OCI-LY7 (cell line): ENCODE results near the gene TMIGD2. TPM values are rescaled to one million over a fixed set of nuclear protein-coding genes. Genes with fewer than 3 reads are reported as not detected.
"Not testable (repeated sequence)": the region's sequence is repeated elsewhere in the genome, so short reads cannot be mapped to it uniquely, and the experiment has no call there.

Experiments used
- BruUV-seq: library from RNA; stranded (reverse); fragments of 400-500 nt; replicated peaks from 2 replicates; lab custom pipeline; 2021; lab: Mats Ljungman, UMichigan
- CTCF ChIA-PET: fragments of 300-600 bp; sonication (Branson Sonifier 250); formaldehyde crosslinking; loops from one replicate; lab custom pipeline; 2022; ENCODE audit warnings: antibody characterized with exemption; ENCODE audit not compliant: unreplicated experiment; lab: Charles Lee
- POLR2A ChIA-PET: fragments of 300-600 bp; sonication (Branson Sonifier 250); formaldehyde crosslinking; loops from one replicate; lab custom pipeline; 2022; ENCODE audit warnings: antibody characterized with exemption; lab: Charles Lee
- DNase-seq: peaks from one replicate; pipeline ENCODE4 v3.0.0-alpha.2; 2015; ENCODE audit warnings: low spot score
- H2AFZ ChIP-seq: fragments of 200-600 bp; sonication (generic), shearing (Covaris generic); 2 replicates; pipeline ENCODE4 v1.6.1; 2014; ENCODE audit warnings: mild to moderate bottlenecking, antibody characterized with exemption, low read length, moderate library complexity
- H3K27ac ChIP-seq: fragments of 200-600 bp; sonication (generic); 2 replicates; pipeline ENCODE4 v1.5.1; 2014; ENCODE audit warnings: mixed run types, low read depth, mild to moderate bottlenecking, moderate library complexity, low read length, inconsistent platforms; ENCODE audit not compliant: poor library complexity, severe bottlenecking
- H3K36me3 ChIP-seq: fragments of 200-600 bp; sonication (generic); 2 replicates; pipeline ENCODE4 v1.6.1; 2014; ENCODE audit warnings: mild to moderate bottlenecking, antibody characterized with exemption, low read length, moderate library complexity, mixed read lengths; ENCODE audit not compliant: insufficient read depth
- H3K4me1 ChIP-seq: fragments of 200-600 bp; sonication (generic); 2 replicates; pipeline ENCODE4 v1.5.1; 2014; ENCODE audit warnings: mild to moderate bottlenecking, low read length; ENCODE audit not compliant: insufficient read depth, poor library complexity, severe bottlenecking
- H3K4me2 ChIP-seq: fragments of 200-600 bp; sonication (generic); 2 replicates; pipeline ENCODE4 v1.6.1; 2014; ENCODE audit warnings: mild to moderate bottlenecking, low read length
- H3K4me3 ChIP-seq: fragments of 200-600 bp; sonication (generic); 2 replicates; pipeline ENCODE4 v1.5.1; 2014; ENCODE audit warnings: mild to moderate bottlenecking, low read depth, low read length; ENCODE audit not compliant: poor library complexity, severe bottlenecking
- H3K79me2 ChIP-seq: fragments of 200-600 bp; sonication (generic); 2 replicates; pipeline ENCODE4 v1.6.1; 2016; ENCODE audit warnings: low read depth, mild to moderate bottlenecking, low read length, moderate library complexity, mixed read lengths; ENCODE audit not compliant: insufficient read depth
- H3K9me2 ChIP-seq: fragments of 200-600 bp; sonication (generic); 2 replicates; pipeline ENCODE4 v1.6.1; 2016; ENCODE audit warnings: mild to moderate bottlenecking, low read length, mixed read lengths; ENCODE audit not compliant: insufficient read depth
- H3K9me3 ChIP-seq: fragments of 200-600 bp; sonication (generic); 2 replicates; pipeline ENCODE4 v1.6.1; 2014; ENCODE audit warnings: mild to moderate bottlenecking, mixed run types, low read length, mixed read lengths
- H4K20me1 ChIP-seq: fragments of 200-600 bp; sonication (generic); 2 replicates; pipeline ENCODE4 v1.6.1; 2014; ENCODE audit warnings: mild to moderate bottlenecking, antibody characterized with exemption, low read length, moderate library complexity, mixed read lengths; ENCODE audit not compliant: insufficient read depth
- CTCF ChIP-seq: fragments of 200-600 bp; sonication (generic); conservative IDR thresholded peaks from 2 replicates; pipeline ENCODE4 v1.5.1; 2014; ENCODE audit warnings: mild to moderate bottlenecking, antibody characterized with exemption, low read length, moderate library complexity, mixed read lengths
- EZH2phosphoT487 ChIP-seq: fragments of 200-600 bp; sonication (generic); IDR thresholded peaks from 2 replicates; pipeline ENCODE4 v1.6.1; 2018; ENCODE audit warnings: low read depth, borderline replicate concordance, mild to moderate bottlenecking, mixed run types, antibody characterized with exemption, low read length, moderate library complexity, mixed read lengths
- intact Hi-C: fragments of 100-400 bp; cut with micrococcal nuclease; formaldehyde crosslinking; loops from one replicate; pipeline ENCODE4 v1.10.0; 2022; ENCODE audit not compliant: unreplicated experiment
- total RNA-seq, 2 experiments: library from RNA; depleted of rRNA in 1 of 2; stranded (reverse); fragments of >200 nt in 1 of 2; shearing (Covaris generic) in 1 of 2; gene quantifications; 2 replicates each; pipeline ENCODE4 v1.2.3, GENCODE V29; 2014 to 2022

The TMIGD2 gene
- total RNA-seq, 2 experiments from 2014 or later, result 0.44 to 2.7 TPM

- Histone ChIP-seq H3K4me1 (no peaks in the 10 kb centered on the region), H3K4me3 (no peak overlapping the region), H3K79me2 (no peaks in the 10 kb centered on the region), H2AFZ (no peak overlapping the region), H4K20me1 (no peaks in the 10 kb centered on the region), H3K9me3 (no peaks in the 10 kb centered on the region), H3K9me2 (no peaks in the 10 kb centered on the region), H3K27ac (no peak overlapping the region), H3K36me3 (no peaks in the 10 kb centered on the region), H3K4me2 (no peak overlapping the region)
- no peak for DNase-seq
- no peak for TF ChIP-seq EZH2phosphoT487
- TF ChIP-seq CTCF, result no peak
- BruUV-seq, result no TSS peak
- ChIA-PET POLR2A (interaction anchor here (0.6 to 0.8 kb wide), 2 partner anchors 36 to 76 kb away, joined by 3 read pairs; no protein-coding TSS in a partner anchor), CTCF (interaction anchor here (0.6 kb wide), 1 partner anchor 65 kb away, joined by 3 read pairs; no protein-coding TSS in a partner anchor)
- intact Hi-C loops, result no loop called here
These were observed 24.9 kb downstream of the TMIGD2 start for GRCh38 chr19:4277191-4277696.

GRCh38 chr19:4274321-4274686 lies 27.9 kb downstream of the TMIGD2 start:
- H3K27ac ChIP-seq, H3K79me2 ChIP-seq, H3K4me3 ChIP-seq, H2AFZ ChIP-seq, H4K20me1 ChIP-seq, DNase-seq, intact Hi-C loops, BruUV-seq, CTCF ChIA-PET, H3K4me2 ChIP-seq, H3K9me2 ChIP-seq, H3K4me1 ChIP-seq, H3K9me3 ChIP-seq: not testable (repeated sequence)
- POLR2A ChIA-PET, result interaction anchor here (0.7 kb wide), 1 partner anchor 148 kb away, joined by 4 read pairs; no protein-coding TSS in a partner anchor
- H3K36me3 ChIP-seq, result peaks cover 20% of the 10 kb centered on the region

GRCh38 chr19:4272894-4273293 lies 29.3 kb downstream of the TMIGD2 start:
- Histone ChIP-seq H2AFZ (no peak overlapping the region), H3K4me1 (no peaks in the 10 kb centered on the region), H3K4me3 (no peak overlapping the region), H3K9me3 (no peaks in the 10 kb centered on the region), H3K36me3 (peaks cover 34% of the 10 kb centered on the region), H4K20me1 (no peaks in the 10 kb centered on the region), H3K79me2 (no peaks in the 10 kb centered on the region), H3K27ac (no peak overlapping the region), H3K4me2 (no peak overlapping the region), H3K9me2 (no peaks in the 10 kb centered on the region)
- ChIA-PET POLR2A (no interaction called here), CTCF (interaction anchor here (0.7 kb wide), 1 partner anchor 265 kb away, joined by 3 read pairs; the partner anchor contains the start of gene PIAS4)
- TF ChIP-seq CTCF (no peak), EZH2phosphoT487 (no peak)
- no TSS peak for BruUV-seq
- no peak for DNase-seq
- intact Hi-C loops, result no loop called here
